CD4-positive, alpha-beta T cell treated with Interleukin-17A for 1 hour (primary cell): ENCODE results near the gene NODAL.

Experiments
- DNase-seq: peaks from one replicate; pipeline ENCODE4 v3.0.0-alpha.2; 2020

Gene NODAL

GRCh38 chr10:70462349-70462984, 21.0 kb upstream of the NODAL start:
- no peak for DNase-seq

GRCh38 chr10:70461397-70462348, 20.2 kb upstream of the NODAL start:
- DNase-seq, result peak; percentile 52

GRCh38 chr10:70459774-70460490, 18.5 kb upstream of the NODAL start:
- no peak for DNase-seq

GRCh38 chr10:70459061-70459773, 17.7 kb upstream of the NODAL start:
- DNase-seq, result no peak

GRCh38 chr10:70458329-70459060, 17.0 kb upstream of the NODAL start:
- no peak for DNase-seq

- no peak for DNase-seq
These were observed 16.4 kb upstream of the NODAL start for GRCh38 chr10:70457759-70458305.

GRCh38 chr10:70456164-70456563, 14.7 kb upstream of the NODAL start:
- DNase-seq, result no peak

- no peak for DNase-seq
These were observed 13.7 kb upstream of the NODAL start for GRCh38 chr10:70455213-70455630.

GRCh38 chr10:70448236-70448635, 6.8 kb upstream of the NODAL start:
- no peak for DNase-seq

GRCh38 chr10:70445718-70446657, 4.5 kb upstream of the NODAL start:
- DNase-seq, result no peak

GRCh38 chr10:70444744-70445143, 3.3 kb upstream of the NODAL start:
- DNase-seq, result no peak

GRCh38 chr10:70442332-70442988, 979 bp upstream of the NODAL start:
- no peak for DNase-seq

GRCh38 chr10:70441895-70442309, 421 bp upstream of the NODAL start:
- DNase-seq, result no peak

GRCh38 chr10:70440296-70441160, 953 bp downstream of the NODAL start:
- no peak for DNase-seq

GRCh38 chr10:70437721-70438120, 3.8 kb downstream of the NODAL start:
- DNase-seq, result no peak

GRCh38 chr10:70435241-70436085, 6.0 kb downstream of the NODAL start:
- DNase-seq, result no peak

- no peak for DNase-seq
These were observed 7.8 kb downstream of the NODAL start for GRCh38 chr10:70433581-70434280.
